ENCODE results near the gene KRTAP5-2. TPM values are rescaled to one million over a fixed set of nuclear protein-coding genes. Genes with fewer than 3 reads are reported as not detected.

The KRTAP5-2 gene
- polyA plus RNA-seq, 12 donors, result 0.23 TPM; not detected in 11

DNA sequence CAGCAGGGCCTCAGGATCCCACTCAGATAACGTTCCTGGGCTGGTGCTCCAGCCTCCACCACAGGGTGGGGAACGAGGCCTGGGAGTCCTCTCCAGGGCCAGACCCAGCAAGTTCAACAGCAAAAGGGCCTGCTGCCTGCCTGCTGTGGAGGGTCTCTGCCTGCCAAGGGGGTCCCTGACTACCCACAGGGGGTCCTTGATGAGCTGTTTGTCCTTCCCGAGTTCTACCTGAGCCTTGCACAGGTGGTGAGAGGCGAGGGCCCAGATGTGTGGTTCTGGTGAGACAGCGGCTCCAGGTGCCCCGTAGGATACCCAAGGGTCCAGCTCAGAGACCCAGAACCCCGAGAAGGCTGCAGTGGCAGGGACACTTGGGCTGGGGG lies 30.4 kb downstream of the KRTAP5-2 start:
- no peak for DNase-seq

DNA sequence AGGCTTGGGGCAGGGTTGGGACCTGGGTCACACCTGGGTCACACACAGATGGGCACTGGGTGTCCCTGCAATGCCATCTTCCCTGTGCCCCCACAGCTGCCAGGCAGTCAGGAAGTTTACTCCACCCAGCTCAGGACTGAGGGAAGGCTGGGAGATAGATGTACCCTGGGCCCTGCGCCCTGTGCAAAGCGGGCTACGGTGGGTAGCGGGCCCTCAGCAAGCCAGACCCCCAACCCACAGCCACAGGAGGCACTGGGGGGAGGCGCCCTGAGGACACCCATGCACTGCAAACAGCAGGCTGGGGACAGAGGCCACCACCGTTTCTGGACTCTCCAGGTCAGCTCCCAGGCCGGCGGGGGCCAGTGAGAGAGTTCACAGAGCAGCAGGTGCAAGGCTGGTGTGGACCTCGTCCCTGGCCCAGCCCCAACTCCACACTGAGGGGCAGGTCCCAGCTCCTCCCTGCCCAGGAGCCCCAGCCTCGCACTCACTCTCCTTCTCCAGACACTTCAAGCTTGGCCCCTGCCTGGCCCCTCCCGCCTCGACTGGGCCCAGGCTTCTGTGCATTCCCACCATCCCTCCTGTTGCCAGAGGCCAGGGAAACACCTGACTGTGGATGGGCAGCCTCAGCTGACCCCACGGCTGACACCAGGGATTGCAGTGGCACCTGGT lies 30.9 kb downstream of the KRTAP5-2 start:
- no peak for DNase-seq

DNA sequence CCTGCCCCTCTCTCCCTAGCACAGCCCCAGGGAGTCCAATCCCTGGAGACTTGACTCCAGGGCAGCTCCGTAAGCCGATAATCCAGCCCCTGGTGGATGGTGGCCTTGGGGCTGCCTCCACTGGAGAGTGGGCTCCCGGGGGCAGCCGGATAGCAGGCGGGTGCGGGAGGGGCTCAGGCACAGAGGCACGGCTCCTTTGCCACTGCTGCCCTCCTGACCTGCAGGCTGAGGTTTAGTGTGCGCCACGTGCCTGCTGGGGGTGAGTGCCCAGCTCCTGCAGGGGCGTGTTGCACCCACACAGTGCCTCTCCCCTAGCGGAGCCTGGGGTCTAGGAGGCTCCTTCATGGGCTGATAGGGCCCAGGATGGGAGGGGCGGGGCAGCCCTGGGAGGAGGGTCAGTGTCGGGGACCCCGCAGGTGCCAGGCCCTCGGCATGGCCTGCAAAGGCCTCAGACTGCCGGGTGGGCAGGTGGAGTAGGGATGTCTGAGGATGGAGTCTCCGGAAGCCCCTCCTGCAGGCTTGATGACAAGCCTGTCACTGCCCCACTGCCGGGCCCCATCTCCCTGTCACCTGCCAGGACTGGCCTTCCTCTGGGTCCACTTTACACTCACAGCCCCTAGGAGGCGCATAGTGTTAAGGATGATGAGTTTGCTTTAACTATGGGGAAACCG lies 31.6 kb downstream of the KRTAP5-2 start:
- DNase-seq, result no peak

DNA sequence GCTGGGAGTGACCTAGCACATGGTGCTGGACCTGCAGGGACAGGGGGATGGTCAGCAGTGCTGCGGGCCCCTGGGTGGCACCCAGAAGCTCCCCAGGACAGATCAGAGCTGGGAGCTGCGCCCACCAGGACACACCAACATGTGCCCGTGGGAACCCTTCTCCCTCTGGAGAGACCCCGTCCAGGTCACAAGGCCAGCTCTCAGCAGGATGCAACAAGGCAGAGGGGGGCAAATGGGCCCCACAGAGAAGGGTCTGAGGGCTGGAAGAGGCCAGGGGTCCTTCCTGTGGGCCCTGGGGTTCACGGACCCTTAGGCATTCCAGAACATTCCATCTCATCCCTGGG lies 32.2 kb downstream of the KRTAP5-2 start:
- DNase-seq, result no peak

DNA sequence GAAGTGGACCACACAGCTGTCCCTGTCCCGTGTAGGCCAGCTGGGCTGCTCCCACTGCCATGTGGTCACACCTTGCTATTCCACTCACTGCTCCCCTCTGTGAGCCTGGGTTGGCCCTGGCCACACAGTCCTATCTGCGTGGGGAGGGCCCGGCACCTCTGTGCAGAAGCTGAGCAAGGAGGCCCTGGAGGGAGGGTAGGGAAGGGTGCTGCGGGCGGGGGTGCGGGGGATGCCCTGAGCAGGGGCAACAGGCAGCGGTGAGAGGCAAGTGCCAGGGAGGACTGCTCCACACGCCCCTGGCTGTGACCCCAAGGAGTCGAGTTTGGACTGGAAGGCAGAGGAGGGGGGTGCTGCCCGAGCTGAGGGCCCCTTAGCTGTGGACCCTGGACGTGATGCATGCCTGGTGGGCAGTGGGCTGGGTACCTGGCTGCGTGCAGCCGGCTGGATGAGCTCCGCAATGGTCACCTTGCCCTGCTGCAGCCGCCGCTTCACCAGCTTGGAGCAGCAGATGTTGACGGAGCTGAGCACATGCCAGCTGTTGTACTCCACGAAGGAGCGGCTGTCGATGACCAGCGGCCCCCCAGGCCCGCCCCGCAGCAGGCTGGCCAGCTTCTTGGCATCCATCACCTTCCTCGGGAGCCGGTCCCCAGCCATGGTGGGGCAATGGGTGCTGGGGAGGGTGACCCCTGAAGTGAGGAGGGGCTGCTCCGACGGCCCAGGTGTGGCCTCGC lies 32.8 kb downstream of the KRTAP5-2 start:
- DNase-seq, result no peak

DNA sequence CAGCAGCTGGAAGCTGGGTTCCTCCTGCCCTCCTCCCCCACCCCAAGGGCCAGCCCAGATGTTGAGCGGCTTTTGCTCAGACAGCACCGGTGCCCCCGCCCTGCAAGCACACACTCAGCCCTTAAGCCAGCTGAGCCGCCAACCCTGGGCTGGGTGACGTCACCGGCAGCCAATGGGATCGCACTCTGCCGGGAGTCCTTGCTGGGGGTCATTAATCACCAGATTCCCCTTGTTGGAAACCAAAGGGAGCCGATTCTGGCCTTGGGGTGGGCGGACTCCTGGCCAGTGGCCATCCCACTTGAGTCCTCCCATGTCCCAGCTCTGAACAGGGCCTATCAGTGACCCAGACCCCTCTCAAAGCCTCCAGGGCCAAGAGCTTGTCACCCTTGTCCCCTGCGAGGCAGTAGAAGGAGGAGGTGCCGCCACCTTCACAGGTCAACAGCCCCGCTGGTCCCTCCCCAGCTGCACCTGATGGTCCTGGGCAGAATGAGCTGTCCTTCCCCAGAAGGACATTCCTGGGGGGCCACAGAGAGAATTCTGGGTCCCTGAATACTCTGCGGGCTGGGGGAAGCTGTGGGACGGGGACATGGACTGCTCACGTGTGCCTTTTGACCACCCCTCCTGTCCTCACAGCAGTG lies 33.4 kb downstream of the KRTAP5-2 start:
- DNase-seq, result no peak

DNA sequence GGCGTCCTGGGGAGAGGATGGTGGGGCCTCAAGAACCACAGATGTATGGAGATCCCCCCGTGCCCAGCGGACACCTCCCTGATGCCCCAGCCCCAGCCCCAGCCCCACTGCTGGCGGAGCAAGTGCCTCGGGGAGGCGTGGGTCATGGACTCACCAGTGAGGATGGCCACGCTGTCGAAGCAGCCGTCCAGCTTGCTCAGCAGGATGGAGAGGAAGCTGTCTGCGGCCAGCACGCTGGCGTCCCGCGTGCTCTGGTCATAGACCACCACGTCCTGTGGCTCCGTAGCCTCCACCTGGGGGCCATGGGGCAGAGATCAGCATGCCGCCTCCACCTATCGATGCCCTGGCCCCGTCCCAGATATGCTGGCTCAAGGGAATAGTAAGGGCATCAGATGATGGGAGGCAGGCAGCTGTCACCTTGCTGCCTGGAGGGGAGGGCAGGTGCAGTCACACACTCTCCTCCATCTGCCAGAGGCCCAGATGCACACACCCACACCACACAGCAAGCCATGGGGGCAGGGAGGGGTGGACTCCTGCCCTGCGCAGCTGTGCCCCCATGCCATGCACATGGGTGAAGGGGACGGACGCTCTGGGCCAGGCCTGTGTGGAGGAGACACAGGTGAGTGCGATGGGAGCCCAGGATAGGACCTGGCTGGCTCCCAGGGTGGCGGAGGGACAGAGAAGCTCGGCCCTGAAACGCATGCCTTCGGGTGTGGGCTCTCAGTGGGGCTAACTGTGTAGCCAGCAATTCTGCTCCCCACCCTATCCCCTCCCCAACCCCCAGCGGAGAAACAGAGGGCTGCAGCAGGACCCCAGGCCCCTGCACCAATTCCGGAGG lies 34.2 kb downstream of the KRTAP5-2 start:
- DNase-seq, result no peak

DNA sequence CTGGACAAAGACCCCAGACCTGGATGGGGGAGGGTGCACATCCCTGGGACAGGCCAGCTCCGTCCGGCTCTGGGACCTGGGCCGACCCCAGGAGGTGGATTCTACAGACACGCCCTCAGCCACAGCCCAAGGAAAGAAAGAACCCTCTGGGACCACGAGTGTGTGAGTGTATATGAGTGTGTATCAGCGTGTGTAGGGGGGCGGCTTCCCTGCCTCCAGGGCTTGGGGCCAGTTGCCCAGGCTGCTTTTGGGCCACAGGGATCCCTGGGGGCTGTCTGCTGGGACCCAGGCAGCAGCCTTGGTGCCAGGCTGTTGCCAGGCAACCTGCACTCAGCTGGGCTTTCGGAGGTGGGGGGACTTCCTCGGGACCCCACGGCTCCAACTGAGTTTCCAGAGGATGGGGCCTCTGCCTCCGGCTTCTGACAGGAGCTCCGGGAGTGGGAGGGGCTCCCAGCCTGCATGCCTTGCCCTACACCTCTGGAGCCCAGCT lies 34.9 kb downstream of the KRTAP5-2 start:
- DNase-seq, result no peak

DNA sequence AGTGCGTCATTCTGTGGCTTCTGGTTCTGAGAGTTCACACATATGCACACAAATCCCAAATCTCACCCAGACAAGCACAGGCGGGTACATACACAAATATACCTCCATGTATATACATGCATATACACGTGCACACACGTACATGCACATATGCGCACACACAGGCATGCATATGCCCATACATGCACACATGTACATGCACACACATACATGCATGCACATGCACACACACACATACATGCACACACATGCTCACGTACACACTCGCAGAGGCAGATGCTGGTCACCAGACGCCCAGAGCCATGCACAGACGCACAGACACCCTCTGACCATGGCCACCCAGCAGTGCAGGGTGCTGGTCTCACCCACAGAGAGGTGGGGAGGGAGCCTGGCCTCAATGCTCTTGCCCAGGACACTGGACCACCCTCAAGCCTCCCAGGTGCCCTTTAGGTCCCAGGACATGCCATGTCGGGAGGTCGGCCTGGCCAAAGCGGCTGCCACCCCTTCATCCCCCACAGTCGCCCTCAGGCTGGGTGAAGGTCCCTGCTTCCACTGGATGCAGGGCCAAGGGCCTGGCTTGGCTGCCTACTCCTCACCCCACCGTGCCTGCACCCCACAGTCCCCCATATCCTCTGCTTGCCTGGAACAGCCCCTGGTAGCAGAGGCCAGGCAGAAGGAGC lies 35.5 kb downstream of the KRTAP5-2 start:
- no peak for DNase-seq

DNA sequence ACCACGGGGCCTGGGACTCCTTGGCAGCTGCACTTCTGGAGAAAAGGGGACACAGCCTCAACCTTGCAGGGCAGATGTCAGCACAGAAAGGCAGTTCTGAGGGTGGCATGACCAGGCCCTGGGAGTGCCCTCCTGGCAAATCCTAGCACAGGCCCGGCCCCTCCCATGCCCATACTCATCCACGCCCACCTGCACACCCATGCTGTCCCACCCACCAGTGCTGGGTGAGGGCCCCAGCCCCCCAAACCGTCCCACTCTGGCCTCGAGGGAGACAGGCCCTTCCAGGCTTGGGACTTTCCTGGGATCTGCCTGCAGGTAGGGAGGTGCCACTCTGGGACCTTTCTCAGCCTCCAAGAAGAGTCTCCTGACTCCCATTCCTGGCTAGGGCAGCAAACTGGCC lies 36.1 kb downstream of the KRTAP5-2 start:
- no peak for DNase-seq

DNA sequence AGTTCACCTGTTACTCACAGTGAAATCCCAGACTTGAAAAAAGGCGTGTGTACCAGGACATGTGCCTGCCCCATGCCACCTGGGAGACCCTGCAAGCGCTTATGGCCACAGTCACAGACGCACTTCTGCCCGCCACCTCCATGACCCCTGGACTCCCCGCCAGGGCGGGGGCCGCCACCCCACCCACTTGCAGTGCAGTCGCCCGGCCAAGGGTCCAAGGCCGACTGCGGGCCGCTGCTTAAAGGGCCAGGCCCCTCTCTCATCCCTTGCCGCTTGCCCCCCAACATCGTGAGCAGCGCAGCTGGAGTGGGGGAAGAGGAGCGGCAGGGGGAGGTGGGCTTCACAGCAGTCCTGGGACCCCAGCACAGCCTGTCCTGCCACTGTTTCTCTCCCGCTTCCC lies 36.8 kb downstream of the KRTAP5-2 start:
- DNase-seq, result no peak

DNA sequence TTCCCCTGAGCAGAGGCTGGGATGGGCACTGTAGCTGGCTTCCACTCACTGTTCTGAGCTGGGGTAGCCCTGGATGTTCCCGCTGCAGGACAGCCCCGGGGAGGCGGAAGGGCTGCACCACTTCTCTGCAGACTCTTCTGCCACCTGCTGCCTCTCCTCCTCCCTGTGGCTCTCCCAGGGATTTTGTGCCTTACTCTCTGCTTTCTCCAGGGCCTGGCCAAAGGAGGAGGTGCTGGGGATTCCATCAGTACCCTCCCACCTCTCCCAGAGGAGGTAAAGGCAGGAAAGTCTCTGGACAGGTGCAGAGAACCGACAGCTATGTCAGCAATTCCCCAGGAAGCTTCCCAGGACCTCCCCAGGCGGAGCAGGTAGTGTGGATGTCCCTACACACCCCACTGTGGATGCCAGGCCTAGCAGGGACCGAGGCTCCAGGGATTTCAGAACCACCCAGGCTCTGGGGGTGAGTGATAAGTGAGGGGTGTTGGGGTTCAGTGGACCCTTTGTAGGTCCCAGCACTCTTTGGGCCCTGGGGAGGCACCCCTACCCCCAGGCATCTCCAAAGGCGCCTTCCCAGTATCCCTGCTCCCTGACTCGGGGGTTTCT lies 37.3 kb downstream of the KRTAP5-2 start:
- no peak for DNase-seq

DNA sequence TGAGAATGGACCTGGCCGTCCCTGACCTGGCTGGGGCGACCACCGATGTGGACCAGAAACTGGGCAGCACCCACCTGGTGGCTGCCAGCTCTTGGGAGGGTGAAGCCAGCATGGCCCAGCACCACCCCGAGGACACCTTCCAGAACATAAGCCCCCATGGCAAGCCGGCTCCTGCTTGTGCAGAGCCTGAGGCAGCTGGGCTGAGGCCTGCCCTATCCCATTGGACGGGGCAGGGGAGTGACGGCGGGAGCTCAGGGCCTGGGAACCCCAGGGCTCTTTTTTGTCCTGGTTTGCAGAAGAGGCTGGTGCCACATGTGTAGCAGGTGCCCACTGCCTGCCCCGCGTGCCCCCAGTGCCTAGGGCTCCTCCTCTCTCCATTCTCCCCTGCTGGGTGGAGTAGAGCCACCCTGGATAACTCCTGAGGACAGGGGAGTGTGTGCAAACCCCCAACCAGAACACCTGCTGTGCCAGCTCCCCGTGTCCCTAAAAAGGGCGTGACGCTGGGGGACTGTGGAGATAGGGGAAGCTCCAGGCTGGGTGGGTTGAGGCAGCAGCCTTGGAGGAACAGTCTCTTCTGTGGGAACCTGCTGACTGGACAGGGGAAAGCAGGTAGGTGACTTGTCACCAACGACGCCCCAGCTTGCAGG lies 38.0 kb downstream of the KRTAP5-2 start:
- DNase-seq, result no peak

DNA sequence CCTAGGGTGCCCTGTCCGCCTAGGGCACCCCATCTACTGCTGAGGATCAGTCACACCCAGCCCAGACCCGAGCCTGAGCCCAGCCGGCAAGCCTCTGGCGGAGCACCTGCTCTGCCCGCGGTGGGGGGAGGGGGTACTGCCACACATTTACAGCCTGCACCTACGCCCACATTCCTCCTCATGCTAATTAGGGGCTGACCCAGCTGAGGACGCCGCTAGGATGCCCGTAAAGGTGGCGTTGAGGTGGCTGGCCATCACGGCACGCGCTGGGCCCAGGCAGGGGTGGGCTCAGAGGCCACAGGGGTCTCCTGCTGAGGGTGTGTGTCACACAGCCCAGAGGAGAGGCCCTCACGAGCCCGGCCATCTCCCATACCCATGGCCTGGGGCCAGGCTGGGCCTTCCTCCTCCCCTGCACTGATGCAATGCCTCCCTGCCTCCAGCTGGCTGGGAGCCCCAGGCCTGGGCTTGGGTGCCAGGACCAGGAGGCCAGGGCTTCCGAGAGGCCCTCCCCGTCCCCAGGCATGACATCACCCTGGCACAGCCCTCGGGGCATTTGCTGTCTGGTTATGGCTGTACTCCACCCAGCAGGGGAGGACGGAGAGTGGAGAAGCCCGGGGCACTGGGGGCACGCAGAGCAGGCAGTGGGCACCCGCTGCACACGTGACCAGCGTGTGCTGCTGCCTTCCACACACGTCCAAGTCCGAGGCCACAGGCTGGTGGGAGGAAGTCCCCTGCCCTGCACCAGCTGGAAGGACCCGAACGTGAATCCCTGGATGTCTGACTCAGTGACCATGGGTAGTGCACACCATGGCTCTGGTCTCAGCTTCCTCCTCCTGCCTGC lies 38.8 kb downstream of the KRTAP5-2 start:
- peak; percentile 66 for DNase-seq

DNA sequence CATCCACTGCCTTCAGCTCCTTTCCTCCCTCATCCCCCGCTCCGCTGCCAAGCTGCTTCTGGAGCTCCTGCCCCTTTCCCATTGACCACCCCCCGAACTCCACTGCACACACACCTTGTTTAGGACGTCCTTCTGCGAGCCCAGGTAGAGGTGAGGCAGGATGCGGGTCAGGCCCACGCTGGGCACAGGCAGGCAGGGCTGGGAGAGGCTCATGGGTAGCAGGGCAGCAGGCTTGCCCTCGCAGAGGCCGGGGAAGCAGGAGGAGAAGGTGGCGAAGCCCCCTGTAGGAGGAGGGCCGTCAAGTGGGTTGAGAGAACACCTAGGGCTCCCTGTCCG lies 39.4 kb downstream of the KRTAP5-2 start:
- no peak for DNase-seq

DNA sequence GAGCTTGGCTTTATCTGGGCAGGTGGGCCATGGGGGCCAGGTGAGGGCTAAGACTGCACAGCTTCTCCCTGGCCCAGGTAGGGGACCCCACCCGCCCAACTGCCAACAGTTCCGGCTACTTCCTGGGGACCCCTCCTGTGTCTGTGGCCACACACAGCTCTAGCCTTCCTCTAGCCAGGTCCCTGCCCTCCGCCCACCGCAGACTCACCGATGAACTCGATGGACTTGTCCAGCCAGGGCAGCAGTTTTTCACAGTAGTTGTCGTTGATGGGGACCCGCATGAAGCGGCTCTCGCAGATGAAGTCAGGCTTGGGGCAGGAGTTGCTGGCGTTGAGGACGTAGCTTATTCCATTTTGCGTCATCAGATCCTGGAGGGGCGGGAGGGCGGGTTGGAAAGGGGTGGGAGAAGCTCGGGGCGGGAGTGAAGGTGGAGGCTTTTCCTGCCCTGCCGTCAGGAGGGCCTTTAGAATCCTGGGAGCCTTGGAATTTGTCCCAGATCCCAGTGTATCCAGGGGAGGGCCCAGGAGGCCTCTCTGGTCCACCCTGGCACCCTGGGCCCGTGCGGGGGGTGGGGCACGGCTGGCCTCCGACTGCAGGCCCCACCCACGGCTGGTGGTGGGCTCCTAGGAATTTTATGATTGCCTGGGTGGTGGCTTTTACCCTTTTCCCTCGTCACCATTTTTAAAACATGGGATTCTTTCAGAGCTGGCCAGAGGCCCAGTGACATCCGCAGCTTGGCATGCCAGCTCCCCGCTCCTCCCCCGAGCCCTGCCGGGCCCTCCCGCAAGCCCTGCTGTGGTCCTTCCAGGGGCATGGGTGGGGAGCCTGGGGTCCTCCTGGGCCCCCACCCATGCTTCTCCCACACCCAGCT lies 40.0 kb downstream of the KRTAP5-2 start:
- no peak for DNase-seq

DNA sequence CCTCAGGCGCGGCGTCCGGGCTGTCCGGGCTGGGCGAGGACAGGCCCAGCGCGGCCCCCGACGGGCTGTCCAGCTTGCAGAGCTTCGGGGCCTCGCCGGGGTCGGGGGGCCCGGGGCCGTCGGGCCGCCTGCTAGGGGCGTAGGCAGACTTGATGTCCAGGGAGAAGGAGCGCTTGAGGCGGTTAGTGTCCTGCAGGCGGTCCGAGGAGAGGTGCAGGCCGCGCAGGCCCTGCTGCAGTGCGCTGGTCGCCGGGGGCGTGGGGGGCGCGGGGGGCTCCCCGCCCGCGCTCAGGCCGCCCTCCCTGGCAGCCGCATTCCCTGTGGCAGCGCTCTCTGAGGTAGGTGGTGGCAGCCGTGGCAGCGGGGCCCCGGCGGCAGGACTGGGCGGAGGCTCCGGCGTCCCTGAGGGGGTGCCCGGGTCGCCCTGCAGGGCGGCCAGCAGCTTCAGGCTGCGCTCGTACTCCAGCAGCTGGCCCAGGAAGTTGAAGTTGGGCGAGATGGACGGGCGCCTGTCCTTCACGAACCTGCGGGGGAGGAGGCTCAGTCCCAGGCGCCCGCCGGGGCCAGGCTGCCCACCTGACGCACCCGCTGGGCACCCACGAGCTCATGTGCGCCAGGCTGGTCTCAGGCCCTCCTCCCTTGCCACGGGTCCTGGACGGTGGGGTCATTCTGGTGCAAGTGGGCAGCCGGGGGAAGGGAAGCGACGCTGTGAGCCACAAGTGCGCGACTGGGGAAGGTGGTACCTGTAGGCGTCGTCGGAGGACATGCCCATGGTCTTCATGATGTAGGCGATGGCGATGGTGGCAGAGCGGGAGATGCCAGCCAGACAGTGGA lies 40.8 kb downstream of the KRTAP5-2 start:
- DNase-seq, result no peak

Data from muscle of arm (tissue), 12 donors.